Keratinocyte (primary cell): ENCODE measurements around the gene NOM1. TPM values are rescaled to one million over a fixed set of nuclear protein-coding genes. Genes with fewer than 3 reads are reported as not detected.

ENCODE experiments used
- DNase-seq: peaks from one replicate; pipeline ENCODE4 v3.0.0-alpha.2; 2011; ENCODE audit warnings: low read depth, missing footprints, low spot score
- FAIRE-seq: peaks from 2 replicates; lab custom pipeline; 2011; peaks lifted over from hg19 to GRCh38; lab: Jason Lieb, UNC
- H2AFZ ChIP-seq: 2 replicates; pipeline ENCODE4 v1.6.0; 2012; ENCODE audit warnings: low read length, control low read depth, inconsistent platforms; ENCODE audit not compliant: control insufficient read depth
- H3K27ac ChIP-seq: 2 replicates; pipeline ENCODE4 v1.5.1; 2011; ENCODE audit warnings: low read length; ENCODE audit not compliant: control insufficient read depth, insufficient read depth
- H3K27me3 ChIP-seq: 3 replicates; pipeline ENCODE4 v1.6.0; 2011; ENCODE audit warnings: low read length; ENCODE audit not compliant: control insufficient read depth, insufficient read depth; ENCODE audit errors: extremely low read depth
- H3K36me3 ChIP-seq, 2 experiments: 2 replicates in 1 of 2; 3 replicates in 1 of 2; pipeline ENCODE4 v1.5.1; 2011; ENCODE audit warnings: low read length in 2 of 2, mild to moderate bottlenecking in 1 of 2; ENCODE audit not compliant: control insufficient read depth in 2 of 2, insufficient read depth in 2 of 2; ENCODE audit errors: extremely low read depth in 1 of 2
- H3K4me1 ChIP-seq: 3 replicates; pipeline ENCODE4 v1.5.1; 2011; ENCODE audit warnings: low read length; ENCODE audit not compliant: control insufficient read depth, insufficient read depth; ENCODE audit errors: extremely low read depth
- H3K4me2 ChIP-seq: 3 replicates; pipeline ENCODE4 v1.6.0; 2011; ENCODE audit warnings: low read depth, low read length; ENCODE audit not compliant: control insufficient read depth, insufficient read depth; ENCODE audit errors: extremely low read depth
- H3K4me3 ChIP-seq, 3 experiments: fragments of 200-600 bp in 1 of 3; sonication (generic) in 1 of 3; 2 replicates in 2 of 3; 3 replicates in 1 of 3; pipeline ENCODE4 v1.5.1; 2011 to 2016; ENCODE audit warnings: low read length in 3 of 3, mild to moderate bottlenecking in 3 of 3, control low read depth in 2 of 3, inconsistent platforms in 1 of 3, low read depth in 1 of 3, mixed read lengths in 1 of 3, mixed run types in 1 of 3, moderate library complexity in 1 of 3; ENCODE audit not compliant: control insufficient read depth in 2 of 3, insufficient read depth in 2 of 3; ENCODE audit errors: extremely low read depth in 1 of 3
- H3K79me2 ChIP-seq: 2 replicates; pipeline ENCODE4 v1.6.0; 2012; ENCODE audit warnings: low read length; ENCODE audit not compliant: control insufficient read depth, insufficient read depth
- H3K9ac ChIP-seq: 3 replicates; pipeline ENCODE4 v1.6.0; 2011; ENCODE audit warnings: low read length; ENCODE audit not compliant: control insufficient read depth, insufficient read depth; ENCODE audit errors: extremely low read depth
- H3K9me1 ChIP-seq: 3 replicates; pipeline ENCODE4 v1.6.0; 2011; ENCODE audit warnings: low read length; ENCODE audit not compliant: control insufficient read depth, insufficient read depth; ENCODE audit errors: extremely low read depth
- H3K9me3 ChIP-seq: 2 replicates; pipeline ENCODE4 v1.5.1; 2012; ENCODE audit warnings: low read depth, low read length; ENCODE audit not compliant: control insufficient read depth
- H4K20me1 ChIP-seq: 3 replicates; pipeline ENCODE4 v1.6.0; 2011; ENCODE audit warnings: low read length; ENCODE audit not compliant: control insufficient read depth, insufficient read depth; ENCODE audit errors: extremely low read depth
- EZH2 ChIP-seq: IDR thresholded peaks from one replicate; pipeline ENCODE4 v1.6.1; 2012; ENCODE audit warnings: inconsistent platforms, mild to moderate bottlenecking, low read length, moderate library complexity
- dilution Hi-C: fragments of 300-500 bp; cut with MboI; formaldehyde crosslinking; loops from one replicate; pipeline ENCODE4 v1.7.0; 2020; ENCODE audit warnings: low sequenced_read_pairs; ENCODE audit not compliant: extremely low pct_ligation_motif_present
- polyA plus RNA-seq, 5 experiments: library from polyadenylated mRNA; depleted of rRNA in 3 of 5; stranded (reverse) in 3 of 5; stranded (forward) in 1 of 5; unstranded in 1 of 5; fragments of >200 nt; gene quantifications; 1 replicate in 1 of 5; 2 replicates in 3 of 5; 3 replicates in 1 of 5; pipeline versions ENCODE4 v1.2.1 to v1.2.3, GENCODE V29; 2011 to 2012; ENCODE audit warnings: missing spikeins in 2 of 5, low read depth in 1 of 5, low replicate concordance in 1 of 5
- TF ChIP-seq, protein P1 (sequence below), 3 experiments: IDR thresholded peaks in 1 of 3; conservative IDR thresholded peaks in 1 of 3; optimal IDR thresholded peaks in 1 of 3; 2 replicates in 2 of 3; 3 replicates in 1 of 3; pipeline versions ENCODE3 to v1.5.1; 2011; ENCODE audit warnings: low read length in 3 of 3, mild to moderate bottlenecking in 3 of 3, moderate library complexity in 2 of 3, control low read depth in 1 of 3, inconsistent platforms in 1 of 3; ENCODE audit not compliant: insufficient read depth in 2 of 3; ENCODE audit errors: extremely low read depth in 1 of 3

Gene NOM1
- polyA plus RNA-seq, 1 donor (not counting 4 experiments of a cell fraction or from before 2014, with no cell fraction given), result 17.1 TPM

DNA sequence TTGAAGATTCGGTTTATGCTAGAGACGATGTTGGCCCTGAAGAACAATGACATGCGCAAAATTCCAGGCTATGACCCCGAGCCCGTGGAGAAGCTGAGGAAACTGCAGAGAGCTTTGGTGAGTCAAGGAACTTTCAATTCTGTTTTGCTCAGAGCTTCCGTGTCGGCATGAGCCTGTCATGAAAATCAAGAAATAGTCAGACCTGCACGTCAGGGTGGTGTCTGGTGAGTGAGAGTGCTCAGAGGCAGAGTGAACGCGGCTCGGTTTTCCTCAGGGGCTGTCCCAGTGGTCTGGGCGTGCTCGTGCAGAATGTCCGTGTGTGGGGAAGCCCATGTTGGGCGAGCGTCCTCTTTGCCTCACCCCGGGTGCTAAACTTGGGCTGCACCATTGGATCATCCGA, 12.6 kb downstream of the NOM1 start:
- H3K36me3 ChIP-seq, result peaks cover 37 to 40% of the 10 kb centered on the region in 2 experiments

GRCh38 chr7:156962897-156963296, 13.4 kb downstream of the NOM1 start:
- H3K9ac ChIP-seq, result no peak overlapping the region
- no peak for TF ChIP-seq EZH2
- TF ChIP-seq, protein P1, sequence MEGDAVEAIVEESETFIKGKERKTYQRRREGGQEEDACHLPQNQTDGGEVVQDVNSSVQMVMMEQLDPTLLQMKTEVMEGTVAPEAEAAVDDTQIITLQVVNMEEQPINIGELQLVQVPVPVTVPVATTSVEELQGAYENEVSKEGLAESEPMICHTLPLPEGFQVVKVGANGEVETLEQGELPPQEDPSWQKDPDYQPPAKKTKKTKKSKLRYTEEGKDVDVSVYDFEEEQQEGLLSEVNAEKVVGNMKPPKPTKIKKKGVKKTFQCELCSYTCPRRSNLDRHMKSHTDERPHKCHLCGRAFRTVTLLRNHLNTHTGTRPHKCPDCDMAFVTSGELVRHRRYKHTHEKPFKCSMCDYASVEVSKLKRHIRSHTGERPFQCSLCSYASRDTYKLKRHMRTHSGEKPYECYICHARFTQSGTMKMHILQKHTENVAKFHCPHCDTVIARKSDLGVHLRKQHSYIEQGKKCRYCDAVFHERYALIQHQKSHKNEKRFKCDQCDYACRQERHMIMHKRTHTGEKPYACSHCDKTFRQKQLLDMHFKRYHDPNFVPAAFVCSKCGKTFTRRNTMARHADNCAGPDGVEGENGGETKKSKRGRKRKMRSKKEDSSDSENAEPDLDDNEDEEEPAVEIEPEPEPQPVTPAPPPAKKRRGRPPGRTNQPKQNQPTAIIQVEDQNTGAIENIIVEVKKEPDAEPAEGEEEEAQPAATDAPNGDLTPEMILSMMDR (optimal IDR thresholded peaks at IDR 0.05 in 1 of 3, IDR thresholded peaks at IDR 0.05 in 1 of 3, conservative IDR thresholded peaks at IDR 0.05 in 1 of 3; ENCODE audit: extremely low read depth in 1 of 3, insufficient read depth in 2 of 3, low read length in 3 of 3), result no peak
- H3K79me2 ChIP-seq, result peaks cover 18% of the 10 kb centered on the region
- no peak overlapping the region for H3K4me3 ChIP-seq
- no peaks in the 10 kb centered on the region for H3K9me3 ChIP-seq
- H3K27ac ChIP-seq, result no peak overlapping the region
- no peaks in the 10 kb centered on the region for H3K4me1 ChIP-seq
- no peaks in the 10 kb centered on the region for H4K20me1 ChIP-seq
- DNase-seq, result no peak
- peaks cover 37 to 45% of the 10 kb centered on the region in 2 experiments for H3K36me3 ChIP-seq
- H3K9me1 ChIP-seq, result no peaks in the 10 kb centered on the region
- no peak overlapping the region for H2AFZ ChIP-seq
- no peak overlapping the region for H3K4me2 ChIP-seq
- FAIRE-seq, result no peak
- dilution Hi-C loops, result no loop called here
- no peaks in the 10 kb centered on the region for H3K27me3 ChIP-seq

More for the DNA sequence above, 12.6 kb downstream of the NOM1 start:
- H3K27ac ChIP-seq, result no peak overlapping the region
- H3K27me3 ChIP-seq, result no peaks in the 10 kb centered on the region
- H3K9ac ChIP-seq, result no peak overlapping the region
- dilution Hi-C loops, result no loop called here
- no peak for DNase-seq
- no peaks in the 10 kb centered on the region for H3K9me1 ChIP-seq
- H3K9me3 ChIP-seq, result no peaks in the 10 kb centered on the region
- no peaks in the 10 kb centered on the region for H3K4me1 ChIP-seq
- peaks cover 20% of the 10 kb centered on the region for H3K79me2 ChIP-seq
- no peaks in the 10 kb centered on the region for H4K20me1 ChIP-seq
- no peak overlapping the region for H3K4me2 ChIP-seq
- TF ChIP-seq, protein P1 (optimal IDR thresholded peaks at IDR 0.05 in 1 of 3, IDR thresholded peaks at IDR 0.05 in 1 of 3, conservative IDR thresholded peaks at IDR 0.05 in 1 of 3; ENCODE audit: extremely low read depth in 1 of 3, insufficient read depth in 2 of 3, low read length in 3 of 3), result no peak
- no peak for TF ChIP-seq EZH2
- no peak overlapping the region for H2AFZ ChIP-seq
- H3K4me3 ChIP-seq, result no peak overlapping the region
- no peak for FAIRE-seq
